HG03469 (cell line): ENCODE measurements around the gene RMI2.
"Not testable (repeated sequence)": the region's sequence is repeated elsewhere in the genome, so short reads cannot be mapped to it uniquely, and the experiment has no call there.

Experiments
- ATAC-seq: cut with Tn5 transposase; IDR thresholded peaks from one replicate; pipeline ENCODE4 v1.9.1; 2021; ENCODE audit warnings: mild to moderate bottlenecking, moderate library complexity, moderate number of reproducible peaks; ENCODE audit not compliant: unreplicated experiment

Gene RMI2

GRCh38 chr16:11350921-11351335 is 5.7 kb downstream of the RMI2 start:
- ATAC-seq: no peak

GRCh38 chr16:11353158-11353557 is 7.9 kb downstream of the RMI2 start:
- no peak for ATAC-seq

DNA sequence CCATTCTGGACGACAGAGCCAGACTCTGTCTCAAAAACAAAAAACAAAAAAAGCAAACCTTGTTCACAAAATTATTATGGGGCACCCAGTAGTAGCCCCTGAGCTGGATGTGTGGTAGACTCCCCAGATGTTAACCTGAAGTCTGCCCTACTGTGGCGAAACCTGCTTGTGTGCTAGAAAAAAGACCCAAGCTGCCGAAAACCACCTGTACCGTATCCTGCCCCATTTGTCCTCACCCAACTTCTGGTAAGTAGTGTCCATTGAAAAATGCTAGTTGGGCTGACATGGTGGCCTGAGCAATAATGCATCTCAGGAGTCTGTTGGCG is 9.1 kb downstream of the RMI2 start:
- no peak for ATAC-seq

- ATAC-seq: peak; percentile 61
These were observed 9.7 kb downstream of the RMI2 start for GRCh38 chr16:11354733-11355574.

- no peak for ATAC-seq
These were observed 10.6 kb downstream of the RMI2 start for GRCh38 chr16:11355862-11356261.

DNA sequence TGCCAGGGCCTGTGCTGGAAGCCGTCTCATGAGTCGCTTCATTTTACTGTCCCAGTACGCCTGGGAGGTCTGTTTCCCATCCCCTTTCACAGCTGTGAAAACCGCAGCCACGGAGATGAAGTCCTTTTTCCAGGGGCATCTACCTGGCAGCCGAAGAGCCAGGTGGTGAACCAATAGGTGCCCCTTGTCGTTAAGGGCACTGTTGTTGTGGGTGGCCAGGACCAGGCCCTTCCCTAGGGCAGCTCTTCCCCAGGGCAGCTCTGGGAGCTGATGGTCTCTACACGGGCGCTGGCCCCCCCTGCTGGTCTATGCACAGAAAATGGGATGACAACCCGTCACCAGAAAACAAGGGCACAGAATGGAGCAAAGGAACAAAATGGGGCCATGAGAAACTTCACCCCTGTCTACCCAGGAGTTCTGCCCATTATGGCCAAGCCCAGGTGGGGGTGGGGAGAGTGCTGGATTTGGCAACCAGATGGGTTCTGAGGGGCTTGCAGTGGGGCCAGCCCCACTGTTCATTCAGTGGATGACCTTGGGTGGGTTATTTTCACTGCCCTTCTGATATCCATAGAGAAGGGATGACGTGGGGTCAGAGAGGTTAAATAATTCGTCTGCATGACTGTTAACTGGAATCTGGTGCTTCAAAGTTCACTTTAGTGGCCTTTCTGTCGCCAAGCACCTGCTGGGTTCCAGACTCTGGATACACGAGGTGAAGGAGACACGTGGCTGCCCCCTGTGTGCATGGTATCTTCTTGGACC is 11.5 kb downstream of the RMI2 start:
- ATAC-seq: no peak

DNA sequence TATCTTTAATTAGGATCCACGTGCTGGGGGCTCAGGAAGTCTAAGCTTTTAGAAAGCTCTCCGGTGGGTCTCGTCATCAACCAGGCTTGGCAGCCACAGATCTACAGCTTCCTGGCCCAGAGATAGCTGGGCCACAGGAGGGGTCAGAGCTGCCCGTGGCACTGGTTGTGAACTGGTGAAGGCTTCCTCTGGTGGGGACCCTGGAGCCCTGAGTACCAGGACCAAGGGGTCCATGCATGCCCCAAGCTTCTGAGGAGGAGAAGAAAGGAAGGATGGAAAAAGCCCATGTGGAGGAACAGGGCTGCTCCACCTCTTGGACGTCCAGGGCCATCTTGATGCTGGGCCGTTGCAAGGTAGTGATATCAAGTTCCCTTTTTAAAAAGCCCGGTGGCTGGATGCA is 13.3 kb downstream of the RMI2 start:
- ATAC-seq: no peak

DNA sequence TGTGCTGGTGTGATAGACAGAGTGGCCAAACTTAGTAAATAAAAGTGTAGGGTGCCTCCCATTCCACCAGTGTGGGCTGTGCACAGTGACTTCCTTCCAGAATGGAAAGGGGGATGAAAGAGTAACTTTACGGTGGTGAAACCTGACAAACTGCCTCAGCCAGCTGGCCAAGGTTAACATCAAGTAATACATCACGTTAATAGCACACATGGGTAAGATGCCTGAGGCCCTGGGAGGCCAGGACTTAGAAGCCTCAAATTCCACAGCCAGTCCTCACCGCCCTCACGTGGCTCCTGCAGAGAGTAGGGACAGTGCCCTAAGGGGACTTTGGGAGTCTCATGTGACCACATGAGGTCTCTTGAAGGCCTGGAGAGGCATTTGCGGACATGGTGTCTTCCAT is 14.1 kb downstream of the RMI2 start:
- no peak for ATAC-seq

DNA sequence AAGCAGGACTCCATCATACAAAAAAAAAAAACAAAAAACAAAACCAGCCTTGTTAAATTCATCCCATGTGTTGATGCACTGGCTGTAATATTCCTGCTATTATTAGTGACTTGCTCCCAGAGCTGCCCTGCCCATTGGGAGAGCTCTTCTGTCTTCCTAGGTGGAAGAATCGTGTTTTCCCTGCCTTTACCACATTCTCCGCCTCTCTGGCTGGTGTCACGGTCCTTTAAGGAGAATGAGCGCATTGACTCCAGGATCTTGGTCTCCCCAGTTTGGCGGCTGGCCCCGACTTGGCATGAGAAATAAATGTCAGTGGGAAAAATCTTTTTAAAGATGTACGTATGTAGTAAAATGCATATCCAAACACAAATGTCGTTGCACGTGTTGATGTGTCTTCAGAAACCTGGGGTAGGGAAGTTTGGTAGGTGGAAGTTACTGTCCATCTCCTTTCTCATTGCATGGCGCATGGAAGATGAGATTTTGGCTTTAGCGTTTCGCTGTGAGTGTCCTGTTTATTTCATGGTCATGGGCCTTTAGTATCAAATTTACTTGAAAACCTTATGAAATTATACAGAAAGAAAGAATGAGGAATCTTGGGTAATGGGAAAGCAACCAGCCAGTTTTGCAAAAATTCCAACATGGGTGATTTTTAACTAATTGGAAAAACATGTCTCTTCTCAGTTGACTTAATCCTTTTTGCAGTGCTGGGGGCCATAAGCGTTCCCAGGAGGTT is 15.5 kb downstream of the RMI2 start:
- no peak for ATAC-seq

- ATAC-seq: no peak
These were observed 16.6 kb downstream of the RMI2 start for GRCh38 chr16:11361701-11362451.

- ATAC-seq: no peak
These were observed 18.6 kb downstream of the RMI2 start for GRCh38 chr16:11363927-11364258.

GRCh38 chr16:11367483-11367906 is 22.2 kb downstream of the RMI2 start:
- no peak for ATAC-seq

- no peak for ATAC-seq
These were observed 25.0 kb downstream of the RMI2 start for GRCh38 chr16:11370084-11370931.

DNA sequence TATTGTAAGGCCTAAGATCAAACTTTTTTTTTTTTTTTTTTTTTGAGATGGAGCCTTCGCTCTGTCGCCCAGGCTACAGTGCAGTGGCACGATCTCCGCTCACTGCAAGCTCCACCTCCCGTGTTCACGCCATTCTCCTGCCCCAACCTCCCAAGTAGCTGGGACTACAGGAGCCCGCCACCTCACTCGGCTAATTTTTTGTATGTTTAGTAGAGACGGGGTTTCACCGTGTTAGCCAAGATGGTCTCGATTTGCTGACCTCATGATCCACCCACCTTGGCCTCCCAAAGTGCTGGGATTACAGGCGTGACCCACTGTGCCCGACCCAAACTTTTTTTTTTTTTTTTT is 25.6 kb downstream of the RMI2 start:
- ATAC-seq: not testable (repeated sequence)

DNA sequence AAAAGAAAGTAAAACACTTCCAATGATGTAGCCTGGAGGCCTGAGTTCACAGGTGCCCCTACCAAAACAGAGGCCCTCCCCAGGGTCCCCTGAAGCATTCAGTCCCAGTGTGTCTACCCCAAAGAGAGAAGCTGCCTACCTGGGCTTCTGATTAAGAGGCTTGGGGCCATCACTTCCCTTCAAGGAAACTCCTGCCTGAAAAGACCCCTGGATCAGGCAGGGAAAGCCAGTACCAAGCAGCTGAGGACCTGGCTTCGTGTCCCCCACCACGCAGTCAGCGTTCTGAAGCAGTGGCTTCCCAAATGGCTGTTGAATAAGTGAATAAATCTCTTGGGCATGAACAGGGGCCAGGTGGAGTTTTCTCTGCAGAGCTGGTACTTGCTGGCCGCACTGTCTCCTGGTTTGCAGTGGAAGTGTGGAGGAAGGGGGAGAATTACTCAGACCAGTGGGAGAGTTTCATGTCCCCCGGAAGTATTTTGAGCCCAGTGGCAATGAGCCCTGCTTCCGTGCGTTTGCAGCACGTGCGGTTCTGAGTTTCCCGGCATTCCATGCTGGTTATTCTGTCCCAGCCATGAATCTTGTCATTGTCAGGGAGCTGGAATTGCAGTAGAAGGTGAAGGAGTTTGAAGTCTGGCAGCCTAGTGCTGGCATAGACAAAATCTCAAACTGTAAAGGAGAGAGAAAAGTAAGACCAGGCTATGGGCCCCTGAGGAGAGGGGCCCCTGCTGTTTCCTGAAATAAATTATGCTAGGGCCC is 27.0 kb downstream of the RMI2 start:
- no peak for ATAC-seq

DNA sequence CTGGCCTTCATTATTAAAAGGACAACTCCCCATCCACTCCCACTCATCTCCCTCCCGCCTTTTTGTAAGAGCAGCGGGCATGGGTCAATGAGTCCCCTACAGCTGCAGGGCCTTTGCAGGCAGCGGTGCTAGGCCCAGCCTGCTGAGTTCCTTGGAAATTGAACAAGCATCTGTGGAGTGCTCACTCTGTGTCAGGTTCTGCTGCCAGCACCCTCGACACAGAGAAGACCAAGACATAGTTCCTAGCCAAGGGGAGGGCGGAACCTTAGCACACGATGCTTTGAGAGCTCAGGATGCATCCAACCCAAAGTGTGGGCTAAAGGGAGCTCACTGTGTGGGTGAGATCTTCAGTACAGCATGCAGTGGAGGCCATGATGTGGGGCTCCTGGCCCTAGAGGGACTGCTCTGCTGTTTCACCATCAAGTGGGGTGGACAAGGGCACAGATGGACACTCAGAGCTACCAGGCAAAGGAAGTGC is 27.6 kb downstream of the RMI2 start:
- ATAC-seq: no peak

DNA sequence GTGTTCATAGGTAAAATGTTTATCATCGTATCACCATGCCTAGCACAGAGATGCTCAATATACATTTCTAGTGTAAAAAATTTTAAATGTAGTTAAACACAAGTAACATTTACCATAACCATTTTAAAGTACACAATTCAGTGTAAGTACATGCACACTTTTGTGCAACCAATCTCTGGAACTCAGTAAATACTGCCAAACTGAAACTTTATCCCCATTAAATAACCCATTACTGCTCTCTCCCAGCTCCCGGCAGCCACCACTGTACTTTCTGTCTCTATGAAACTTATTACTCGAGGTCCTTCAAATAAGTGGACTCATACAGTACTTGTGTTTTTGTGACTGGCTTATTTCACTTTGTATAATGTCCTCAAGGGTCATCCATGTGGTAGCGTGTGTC is 29.0 kb downstream of the RMI2 start:
- ATAC-seq: no peak

GRCh38 chr16:11377154-11377553 is 31.9 kb downstream of the RMI2 start:
- no peak for ATAC-seq

DNA sequence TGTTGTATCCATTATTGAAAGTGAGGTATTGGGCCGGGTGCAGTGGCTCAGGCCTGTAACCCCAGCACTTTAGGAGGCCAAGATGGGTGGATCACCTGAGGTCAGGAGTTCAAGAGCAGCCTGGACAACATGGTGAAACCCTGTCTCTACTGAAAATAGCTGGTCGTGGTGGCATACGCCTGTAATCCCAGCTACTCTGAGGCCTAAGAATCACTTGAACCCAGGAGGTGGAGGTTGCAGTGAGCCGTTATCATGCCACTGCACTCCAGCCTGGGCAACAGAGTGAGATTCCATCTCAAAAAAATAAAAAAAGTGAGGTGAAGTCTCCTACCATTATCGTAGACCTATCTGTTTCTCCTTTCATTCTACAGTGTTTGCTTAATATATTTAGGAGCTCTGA is 33.7 kb downstream of the RMI2 start:
- not testable (repeated sequence) for ATAC-seq
